LNCaP clone FGC (cell line): Measurements from ENCODE around the gene SRMS.

Experiments
- DNase-seq: peaks from one replicate; pipeline ENCODE4 v3.0.0-alpha.2; 2011; ENCODE audit warnings: low read depth
- H3K4me3 ChIP-seq: 2 replicates; pipeline ENCODE4 v1.5.1; 2011; ENCODE audit warnings: mild to moderate bottlenecking, low read depth, low read length, control low read depth
- TF ChIP-seq, protein P1 (sequence below): IDR thresholded peaks from 2 replicates; pipeline ENCODE4 v1.5.1; 2012; ENCODE audit warnings: mild to moderate bottlenecking; ENCODE audit not compliant: control insufficient read depth, insufficient read depth; ENCODE audit errors: extremely low read depth

The SRMS gene

GRCh38 chr20:63558804-63559484, 11.4 kb upstream of the SRMS start:
- H3K4me3 ChIP-seq = no peak overlapping the region
- DNase-seq = no peak
- TF ChIP-seq, protein P1, sequence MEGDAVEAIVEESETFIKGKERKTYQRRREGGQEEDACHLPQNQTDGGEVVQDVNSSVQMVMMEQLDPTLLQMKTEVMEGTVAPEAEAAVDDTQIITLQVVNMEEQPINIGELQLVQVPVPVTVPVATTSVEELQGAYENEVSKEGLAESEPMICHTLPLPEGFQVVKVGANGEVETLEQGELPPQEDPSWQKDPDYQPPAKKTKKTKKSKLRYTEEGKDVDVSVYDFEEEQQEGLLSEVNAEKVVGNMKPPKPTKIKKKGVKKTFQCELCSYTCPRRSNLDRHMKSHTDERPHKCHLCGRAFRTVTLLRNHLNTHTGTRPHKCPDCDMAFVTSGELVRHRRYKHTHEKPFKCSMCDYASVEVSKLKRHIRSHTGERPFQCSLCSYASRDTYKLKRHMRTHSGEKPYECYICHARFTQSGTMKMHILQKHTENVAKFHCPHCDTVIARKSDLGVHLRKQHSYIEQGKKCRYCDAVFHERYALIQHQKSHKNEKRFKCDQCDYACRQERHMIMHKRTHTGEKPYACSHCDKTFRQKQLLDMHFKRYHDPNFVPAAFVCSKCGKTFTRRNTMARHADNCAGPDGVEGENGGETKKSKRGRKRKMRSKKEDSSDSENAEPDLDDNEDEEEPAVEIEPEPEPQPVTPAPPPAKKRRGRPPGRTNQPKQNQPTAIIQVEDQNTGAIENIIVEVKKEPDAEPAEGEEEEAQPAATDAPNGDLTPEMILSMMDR = no peak

DNA sequence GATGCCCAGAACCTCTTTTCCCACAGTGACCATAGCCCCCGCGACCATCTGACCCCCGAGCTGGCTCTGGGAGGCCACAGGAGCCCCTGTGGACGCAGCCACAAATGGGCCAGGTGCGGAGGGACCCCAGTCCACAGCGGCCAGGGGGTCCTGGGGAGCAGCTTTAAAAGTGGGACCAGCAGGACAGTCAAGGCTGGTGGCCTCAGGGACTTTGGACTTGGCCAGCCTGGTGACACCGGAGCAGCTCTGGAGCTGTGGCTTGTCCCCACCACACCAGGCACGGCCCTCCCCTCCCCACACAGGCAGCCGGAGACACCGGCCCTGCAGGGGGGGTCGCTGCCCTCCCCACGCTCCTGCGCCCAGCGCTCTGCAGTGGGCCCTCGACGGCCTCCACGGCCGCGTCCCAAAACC, 9.9 kb upstream of the SRMS start:
- TF ChIP-seq, protein P1 = no peak
- no peak for DNase-seq
- H3K4me3 ChIP-seq = no peak overlapping the region

- DNase-seq = no peak
- TF ChIP-seq, protein P1 = no peak
- no peak overlapping the region for H3K4me3 ChIP-seq
Measured at GRCh38 chr20:63556873-63557478, 9.4 kb upstream of the SRMS start.

GRCh38 chr20:63555661-63556381, 8.3 kb upstream of the SRMS start:
- TF ChIP-seq, protein P1 = no peak
- no peak for DNase-seq
- H3K4me3 ChIP-seq = no peak overlapping the region

DNA sequence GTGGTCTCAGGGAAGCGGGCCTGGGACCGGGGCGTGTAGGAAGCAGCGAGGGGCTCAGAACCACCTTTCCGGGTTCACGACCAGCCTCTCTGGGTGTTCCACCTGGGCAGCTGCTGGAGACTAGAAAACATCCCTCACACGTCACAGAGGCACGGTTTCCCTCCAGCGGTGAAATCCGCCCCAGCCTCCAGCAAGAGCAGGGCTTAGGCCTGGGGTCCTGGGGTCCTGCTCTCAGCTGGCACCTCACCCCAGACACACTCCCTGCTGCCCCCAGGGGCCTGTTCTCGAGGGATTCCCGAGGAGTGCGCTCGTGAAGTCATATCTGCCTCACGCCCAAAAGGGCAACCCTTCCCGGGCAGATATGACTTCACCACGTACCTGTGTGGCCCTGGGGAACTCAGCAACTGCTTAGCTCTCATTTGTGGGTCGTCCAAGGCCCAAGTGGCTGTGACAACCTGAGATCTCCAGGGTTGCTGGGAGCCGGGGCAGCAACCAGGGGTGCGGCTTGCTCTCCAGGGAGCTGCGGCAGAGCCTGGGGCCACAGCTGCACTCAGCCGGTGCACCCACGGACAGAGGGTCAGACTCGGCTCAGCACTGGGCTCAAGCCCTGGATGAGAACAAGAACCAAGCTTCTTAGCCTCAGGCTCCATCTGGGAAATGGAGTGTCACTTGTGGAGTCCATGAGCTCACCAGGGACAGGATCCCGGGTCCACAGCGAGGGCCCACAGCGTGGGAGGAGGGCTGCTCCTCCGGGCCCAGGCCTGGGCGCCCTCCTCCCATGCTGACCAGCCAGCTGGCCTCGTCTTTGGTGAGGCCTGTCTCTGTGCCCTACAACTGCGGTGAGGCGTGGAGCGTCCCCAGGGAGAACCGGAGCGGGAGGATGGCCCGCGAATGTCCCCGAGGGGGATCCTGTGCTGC, 7.1 kb upstream of the SRMS start:
- TF ChIP-seq, protein P1 = no peak
- DNase-seq = no peak
- no peak overlapping the region for H3K4me3 ChIP-seq

- no peak for DNase-seq
- H3K4me3 ChIP-seq = peak within 1 kb of the TSS; percentile 31
- TF ChIP-seq, protein P1 = no peak
Measured at GRCh38 chr20:63553933-63554290, 6.4 kb upstream of the SRMS start, which contains the start of gene FNDC11. FNDC11 (plus strand) TSS chr20:63554159; CDS start chr20:63555664, 1,505 bp downstream.
